Fibroblast of upper back skin (primary cell): Measurements from ENCODE around the gene KIF26A.
"Not testable (repeated sequence)": the region's sequence is repeated elsewhere in the genome, so short reads cannot be mapped to it uniquely, and the experiment has no call there.

Source experiments
- DNase-seq: peaks from one replicate; pipeline ENCODE4 v3.0.0-alpha.2; 2013

Gene KIF26A

DNA sequence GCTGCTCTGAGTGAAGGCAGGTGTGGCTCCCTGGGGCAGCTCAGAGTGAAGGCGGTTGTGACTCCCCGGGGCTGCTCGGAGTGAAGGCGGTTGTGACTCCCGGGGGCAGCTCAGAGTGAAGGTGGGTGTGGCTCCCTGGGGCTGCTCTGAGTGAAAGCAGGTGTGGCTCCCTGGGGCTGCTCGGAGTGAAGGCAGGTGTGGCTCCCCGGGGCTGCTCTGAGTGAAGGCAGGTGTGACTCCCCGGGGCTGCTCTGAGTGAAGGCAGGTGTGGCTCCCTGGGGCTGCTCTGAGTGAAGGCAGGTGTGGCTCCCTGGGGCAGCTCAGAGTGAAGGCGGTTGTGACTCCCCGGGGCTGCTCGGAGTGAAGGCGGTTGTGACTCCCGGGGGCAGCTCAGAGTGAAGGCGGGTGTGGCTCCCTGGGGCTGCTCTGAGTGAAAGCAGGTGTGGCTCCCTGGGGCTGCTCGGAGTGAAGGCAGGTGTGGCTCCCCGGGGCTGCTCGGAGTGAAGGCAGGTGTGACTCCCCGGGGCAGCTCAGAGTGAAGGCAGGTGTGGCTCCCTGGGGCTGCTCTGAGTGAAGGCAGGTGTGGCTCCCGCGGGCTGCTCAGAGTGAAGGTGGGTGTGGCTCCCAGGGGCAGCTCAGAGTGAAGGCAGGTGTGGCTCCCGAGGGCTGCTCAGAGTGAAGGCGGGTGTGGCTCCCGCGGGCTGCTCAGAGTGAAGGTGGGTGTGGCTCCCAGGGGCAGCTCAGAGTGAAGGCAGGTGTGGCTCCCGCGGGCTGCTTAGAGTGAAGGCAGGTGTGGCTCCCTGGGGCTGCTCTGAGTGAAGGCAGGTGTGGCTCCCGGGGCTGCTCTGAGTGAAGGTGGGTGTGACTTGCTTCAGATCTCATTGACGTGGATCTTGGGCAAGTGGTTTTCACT, 87.1 kb downstream of the KIF26A start:
- not testable (repeated sequence) for DNase-seq

DNA sequence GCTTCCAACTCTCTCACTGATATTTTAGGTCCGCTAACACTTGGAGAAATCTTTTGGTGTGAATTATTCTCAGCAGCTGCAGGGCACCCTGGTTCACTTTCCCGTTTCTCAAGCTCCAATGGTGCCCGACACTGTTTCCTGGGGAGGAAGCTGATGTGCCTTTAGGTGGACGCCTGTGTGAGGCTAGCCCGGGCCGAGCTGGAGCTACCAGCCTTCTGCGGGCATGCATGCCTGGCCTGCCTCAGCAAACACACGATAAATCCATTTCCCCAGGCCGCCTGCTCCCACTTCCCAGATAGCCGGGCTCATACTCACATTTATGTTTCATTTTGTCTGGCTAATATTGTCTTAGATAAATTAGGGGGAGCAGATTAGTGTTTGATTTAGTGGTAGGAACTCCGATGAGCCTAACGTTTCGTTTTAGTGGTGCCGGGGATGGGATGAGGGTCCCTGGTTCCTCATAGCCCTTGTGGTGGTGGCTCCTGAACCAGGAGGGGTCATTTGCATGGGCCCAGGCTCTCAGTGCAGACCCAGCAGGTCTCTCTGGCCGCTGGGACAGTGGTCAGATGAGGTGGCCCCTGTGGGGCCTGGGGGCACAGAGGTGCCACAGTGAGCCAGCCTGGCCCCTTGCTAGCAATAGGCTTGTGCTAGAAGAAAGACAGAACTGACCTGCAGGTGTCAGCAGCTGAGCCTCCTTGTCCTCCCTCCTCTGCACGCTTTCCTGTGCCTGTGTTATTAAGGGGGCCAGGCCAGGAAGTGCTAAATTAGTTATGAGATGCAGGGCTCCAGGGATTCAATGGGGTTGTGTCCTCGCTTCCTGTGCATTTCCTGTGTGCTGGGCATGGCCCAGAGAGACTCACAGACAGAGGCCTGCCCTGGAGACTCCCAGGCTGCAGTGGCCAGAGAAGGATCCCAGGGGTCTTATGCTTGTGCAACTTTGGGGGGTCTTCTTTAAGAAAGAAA, 88.3 kb downstream of the KIF26A start:
- DNase-seq, result no peak

DNA sequence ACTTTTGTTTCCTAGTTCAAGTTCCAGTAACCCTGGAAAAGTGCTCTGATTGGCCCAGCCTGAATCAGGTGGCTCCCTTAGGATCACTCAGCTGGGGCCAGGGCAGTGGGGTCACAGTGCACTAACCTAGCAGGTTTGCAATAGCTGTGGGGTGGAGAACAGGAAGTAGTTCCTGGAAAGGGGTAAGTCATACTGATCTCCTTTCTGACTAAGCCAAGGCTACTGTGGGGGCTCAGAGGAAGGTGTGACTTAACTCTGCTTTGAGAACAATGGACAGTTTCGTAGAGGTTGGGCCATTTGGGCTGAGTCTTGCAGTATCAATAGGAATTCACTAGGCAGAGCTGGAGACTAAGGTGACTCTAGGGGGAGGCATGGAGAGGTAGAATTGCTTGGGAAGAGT, 89.4 kb downstream of the KIF26A start:
- DNase-seq, result no peak

DNA sequence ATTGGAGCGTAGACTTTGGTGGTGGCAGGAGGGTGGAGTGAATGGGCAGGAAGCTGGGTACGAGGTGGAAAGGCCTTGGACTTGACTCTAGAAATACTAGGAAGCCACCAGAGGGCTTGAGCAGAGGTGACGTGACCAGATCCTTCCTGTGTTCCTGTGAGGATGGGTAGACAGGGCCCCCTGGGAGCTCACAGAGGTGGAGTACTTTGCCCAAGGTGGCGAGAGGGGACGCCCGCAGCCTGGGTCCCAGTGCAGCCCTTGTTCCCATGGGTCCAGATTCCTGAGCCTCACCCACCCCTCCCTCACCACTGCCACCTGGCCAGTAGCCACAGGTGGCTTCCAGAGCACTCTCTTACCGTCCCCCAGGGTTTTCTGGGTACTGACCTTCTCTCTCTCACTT, 89.8 kb downstream of the KIF26A start:
- no peak for DNase-seq

DNA sequence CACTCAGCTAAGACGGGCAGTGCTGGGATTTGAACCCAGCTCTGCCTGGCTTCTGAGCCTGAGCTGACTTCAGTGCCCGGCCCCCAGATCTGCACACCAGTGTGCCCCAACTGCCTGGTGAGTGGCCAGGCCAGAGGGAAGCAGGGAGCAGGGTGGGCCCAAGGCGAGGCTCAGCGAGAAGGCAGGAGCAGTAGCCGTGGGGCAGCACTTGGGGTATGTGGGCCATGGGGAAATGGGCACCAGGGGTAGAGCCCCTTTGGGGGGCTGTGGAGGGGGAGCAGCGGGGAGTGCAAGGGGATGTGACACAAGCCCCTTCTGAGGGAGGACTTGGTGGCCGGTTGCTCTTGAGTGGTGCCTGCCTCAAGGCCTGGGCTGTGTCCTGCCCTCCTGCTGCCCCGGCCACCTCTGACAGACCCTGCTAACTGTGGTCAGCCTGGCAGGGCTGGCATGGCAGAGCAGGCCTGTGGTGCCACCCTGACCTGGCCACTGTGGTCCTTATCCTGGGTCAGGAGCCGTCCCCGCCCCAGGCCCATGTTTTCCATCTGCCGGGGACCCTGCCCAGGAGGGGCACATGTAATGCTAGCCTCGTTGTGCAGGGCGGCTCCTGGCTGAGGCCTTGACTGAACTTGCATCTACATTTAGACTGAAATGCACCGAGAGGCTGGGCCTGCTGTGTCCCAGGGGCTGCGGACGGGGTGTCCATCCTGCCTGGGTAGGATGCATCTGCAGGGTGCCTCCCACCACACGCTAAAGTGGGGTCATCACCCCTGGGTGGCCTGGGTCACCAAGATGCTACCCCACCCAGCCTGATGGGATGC, 90.5 kb downstream of the KIF26A start:
- no peak for DNase-seq

DNA sequence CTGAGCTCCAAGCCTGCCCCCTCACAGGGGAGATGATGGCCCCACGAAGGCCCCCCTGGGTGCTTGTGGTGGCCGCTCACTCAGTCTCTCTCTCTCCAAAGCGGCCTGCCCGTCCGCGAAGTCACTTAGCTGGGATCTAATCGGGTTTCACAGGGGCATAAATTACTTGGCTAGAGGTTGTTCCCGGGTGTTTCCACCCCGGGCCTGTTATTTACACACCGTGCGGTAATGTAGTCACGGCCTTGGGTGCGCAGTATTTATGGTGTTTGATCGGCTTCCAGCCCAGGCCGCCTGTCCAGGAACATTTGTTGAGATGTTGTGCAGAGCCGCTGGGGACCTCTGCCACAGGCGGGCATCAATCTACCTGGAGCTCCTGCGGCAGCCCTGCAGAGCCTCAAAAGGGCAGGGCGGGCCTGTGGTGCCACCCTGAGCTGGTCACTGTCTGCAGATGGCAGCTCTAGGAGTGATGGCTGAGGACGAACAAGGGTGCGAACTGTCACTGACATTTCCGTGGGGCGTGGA, 91.2 kb downstream of the KIF26A start:
- DNase-seq, result no peak

DNA sequence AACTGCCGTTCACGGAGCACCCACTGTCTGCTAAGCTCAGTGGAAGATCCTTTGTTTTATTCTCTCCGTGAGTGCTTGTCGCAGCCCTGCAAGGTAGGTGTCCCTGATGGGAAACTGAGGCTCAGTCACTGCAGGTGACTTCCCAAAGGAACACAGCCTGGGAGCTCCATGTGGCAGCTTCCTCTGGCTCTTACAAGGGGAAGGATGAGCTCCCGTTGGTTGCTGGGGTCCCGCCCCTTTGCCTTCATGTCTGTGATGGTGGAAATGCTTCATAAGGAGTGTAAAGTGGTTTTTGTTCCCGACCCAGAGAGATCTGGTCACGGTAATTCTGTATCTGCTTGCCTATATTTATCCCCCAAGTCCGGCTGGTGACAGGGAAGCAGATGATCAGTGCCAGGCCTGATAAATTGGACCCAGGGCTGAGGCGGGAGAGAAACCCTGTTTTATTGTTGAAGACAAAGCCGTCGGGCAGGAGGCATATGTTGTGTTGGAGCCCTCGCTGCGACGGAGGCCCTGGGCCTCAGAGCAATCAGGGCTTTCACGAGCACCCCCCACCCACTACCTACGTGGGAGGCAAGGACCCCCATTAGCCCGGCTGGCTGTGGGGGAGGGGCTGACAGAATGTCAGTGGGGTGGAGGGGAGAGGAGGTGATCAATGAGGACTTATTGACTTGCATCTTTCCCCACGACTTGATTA, 91.9 kb downstream of the KIF26A start:
- DNase-seq, result no peak
